ENCODE measurements around the gene PLEKHA7. TPM values are rescaled to one million over a fixed set of nuclear protein-coding genes. Genes with fewer than 3 reads are reported as not detected.
A peak's percentile ranks its signal among the peaks of the same experiment; 100 is the strongest.

Gene PLEKHA7
- total RNA-seq, 1 donor from 2014 or later: 25.3 TPM

DNA sequence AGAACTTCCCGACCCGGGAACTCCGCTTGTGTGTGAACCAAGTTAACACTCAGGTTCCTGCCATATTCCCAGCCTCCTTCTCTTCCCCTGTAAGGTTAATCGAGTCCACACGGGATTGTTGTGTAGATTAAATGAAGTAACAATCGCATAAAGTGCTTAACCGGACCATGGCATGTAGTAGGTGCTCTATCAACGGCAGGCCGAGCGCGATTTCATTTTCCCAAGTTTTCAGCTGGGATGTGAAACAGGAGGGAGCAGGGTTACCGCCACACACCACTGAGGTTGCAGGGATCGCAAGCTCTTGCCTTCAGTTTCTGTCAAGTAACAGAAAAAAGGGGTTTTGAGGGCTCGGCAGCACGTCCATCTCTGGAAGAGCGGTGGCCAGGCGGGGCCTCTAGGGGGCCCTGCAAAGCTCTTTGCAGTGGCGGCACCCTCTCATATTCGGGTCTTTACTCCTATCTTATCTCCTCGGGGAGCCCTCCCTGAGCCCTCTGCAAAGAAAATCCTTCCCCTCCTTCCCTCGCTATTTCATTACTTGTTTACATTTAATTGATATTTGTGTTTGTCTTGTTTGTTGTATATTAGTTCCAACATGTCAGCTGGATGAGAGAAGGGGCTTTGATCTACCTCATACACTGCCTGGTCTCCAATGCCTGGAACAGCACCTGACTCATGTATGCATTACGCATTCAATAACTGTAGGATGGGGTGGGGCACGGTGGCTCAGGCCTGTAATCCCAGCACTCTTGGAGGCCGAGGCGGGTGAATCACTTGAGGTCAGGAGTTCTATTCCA is 816 bp upstream of the PLEKHA7 start:
- H3K27me3 ChIP-seq (ENCODE audit: control insufficient read depth, insufficient read depth, low read length): no peaks in the 10 kb centered on the region
- TF ChIP-seq, protein P1, sequence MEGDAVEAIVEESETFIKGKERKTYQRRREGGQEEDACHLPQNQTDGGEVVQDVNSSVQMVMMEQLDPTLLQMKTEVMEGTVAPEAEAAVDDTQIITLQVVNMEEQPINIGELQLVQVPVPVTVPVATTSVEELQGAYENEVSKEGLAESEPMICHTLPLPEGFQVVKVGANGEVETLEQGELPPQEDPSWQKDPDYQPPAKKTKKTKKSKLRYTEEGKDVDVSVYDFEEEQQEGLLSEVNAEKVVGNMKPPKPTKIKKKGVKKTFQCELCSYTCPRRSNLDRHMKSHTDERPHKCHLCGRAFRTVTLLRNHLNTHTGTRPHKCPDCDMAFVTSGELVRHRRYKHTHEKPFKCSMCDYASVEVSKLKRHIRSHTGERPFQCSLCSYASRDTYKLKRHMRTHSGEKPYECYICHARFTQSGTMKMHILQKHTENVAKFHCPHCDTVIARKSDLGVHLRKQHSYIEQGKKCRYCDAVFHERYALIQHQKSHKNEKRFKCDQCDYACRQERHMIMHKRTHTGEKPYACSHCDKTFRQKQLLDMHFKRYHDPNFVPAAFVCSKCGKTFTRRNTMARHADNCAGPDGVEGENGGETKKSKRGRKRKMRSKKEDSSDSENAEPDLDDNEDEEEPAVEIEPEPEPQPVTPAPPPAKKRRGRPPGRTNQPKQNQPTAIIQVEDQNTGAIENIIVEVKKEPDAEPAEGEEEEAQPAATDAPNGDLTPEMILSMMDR (IDR thresholded peaks at IDR 0.05; ENCODE audit: insufficient read depth, low read length, poor library complexity, severe bottlenecking): peak; percentile 76
- H3K4me3 ChIP-seq (ENCODE audit: low read depth, low read length): peak overlapping the region; percentile 75
- peak; percentile 51 for DNase-seq (ENCODE audit: low read depth)
- peaks cover 1% of the 10 kb centered on the region for H3K36me3 ChIP-seq (ENCODE audit: control insufficient read depth, insufficient read depth, low read length)

DNA sequence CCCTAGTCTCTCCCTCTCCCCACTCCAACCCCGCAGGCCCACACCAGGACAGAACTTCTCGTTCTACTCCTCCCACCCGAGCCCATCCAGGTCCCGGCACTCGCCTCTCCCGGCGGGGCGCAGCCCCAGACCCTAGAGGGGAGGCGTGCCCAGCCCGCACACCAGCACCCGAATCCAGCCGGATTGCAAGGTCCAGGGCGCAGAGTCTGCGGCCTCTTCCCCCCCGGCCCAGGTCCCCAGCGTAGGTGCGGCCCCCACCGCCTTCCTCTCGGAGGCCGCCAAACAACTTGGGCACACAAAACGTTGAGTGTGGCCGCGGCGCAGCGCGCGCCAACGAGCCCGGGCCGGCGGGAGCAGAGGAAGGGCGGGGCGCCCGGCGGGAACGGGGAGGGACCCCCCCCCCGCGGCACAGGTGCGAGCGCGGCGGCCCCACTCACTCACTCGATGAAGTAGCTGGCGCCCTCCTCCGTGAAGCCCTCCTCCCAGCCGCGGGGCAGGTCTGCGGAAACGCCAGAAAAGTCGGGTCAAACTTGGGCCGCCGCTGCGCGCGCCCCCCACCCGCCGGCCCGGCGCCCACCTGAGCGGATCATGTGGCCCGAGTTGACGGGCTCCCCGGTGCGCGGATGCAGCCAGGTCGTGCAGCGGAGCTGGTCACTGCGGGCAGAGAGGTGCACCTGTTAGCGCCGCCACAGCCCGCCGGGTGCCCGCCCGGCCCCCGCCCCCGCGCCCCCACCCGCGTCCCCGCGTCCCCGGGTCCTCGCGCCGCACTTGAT is 480 bp downstream of the PLEKHA7 start:
- TF ChIP-seq, protein P1 (IDR thresholded peaks at IDR 0.05; ENCODE audit: insufficient read depth, low read length, poor library complexity, severe bottlenecking): no peak
- DNase-seq (ENCODE audit: low read depth): no peak
- H3K27me3 ChIP-seq (ENCODE audit: control insufficient read depth, insufficient read depth, low read length): no peaks in the 10 kb centered on the region

GRCh38 chr11:17012712-17013547 is 1.3 kb downstream of the PLEKHA7 start:
- DNase-seq (ENCODE audit: low read depth): peak; percentile 75
- Histone ChIP-seq H3K4me3 (ENCODE audit: low read depth, low read length) (peak overlapping the region; percentile 75), H3K27me3 (ENCODE audit: control insufficient read depth, insufficient read depth, low read length) (no peaks in the 10 kb centered on the region), H3K36me3 (ENCODE audit: control insufficient read depth, insufficient read depth, low read length) (peaks cover 1% of the 10 kb centered on the region)
- TF ChIP-seq, protein P1 (IDR thresholded peaks at IDR 0.05; ENCODE audit: insufficient read depth, low read length, poor library complexity, severe bottlenecking): no peak

More for the DNA sequence above, 480 bp downstream of the PLEKHA7 start:
- Histone ChIP-seq H3K4me3 (ENCODE audit: low read depth, low read length) (peak overlapping the region; percentile 75), H3K36me3 (ENCODE audit: control insufficient read depth, insufficient read depth, low read length) (peaks cover 1% of the 10 kb centered on the region)

DNA sequence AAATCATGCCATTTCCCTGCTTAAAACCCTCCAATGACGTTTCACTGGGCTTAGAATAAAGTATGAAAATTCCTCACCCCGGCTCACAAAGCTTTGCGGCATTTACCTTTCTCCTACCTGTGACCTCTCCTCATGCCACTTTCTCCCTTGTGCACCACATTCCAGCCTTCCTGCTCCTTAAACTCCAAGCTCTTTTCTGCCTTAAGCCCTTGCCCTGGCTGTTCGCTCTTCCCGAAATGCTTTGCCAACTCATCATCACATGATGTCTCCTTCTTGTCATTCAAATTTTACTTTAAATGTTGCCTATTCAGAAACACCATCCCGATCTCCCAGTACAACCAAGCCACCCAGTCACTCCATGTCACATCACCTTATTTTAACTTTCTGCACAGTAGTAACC is 2.0 kb downstream of the PLEKHA7 start:
- TF ChIP-seq, protein P1 (IDR thresholded peaks at IDR 0.05; ENCODE audit: insufficient read depth, low read length, poor library complexity, severe bottlenecking): no peak
- H3K27me3 ChIP-seq (ENCODE audit: control insufficient read depth, insufficient read depth, low read length): no peaks in the 10 kb centered on the region
- no peak overlapping the region for H3K4me3 ChIP-seq (ENCODE audit: low read depth, low read length)
- DNase-seq (ENCODE audit: low read depth): no peak
- H3K36me3 ChIP-seq (ENCODE audit: control insufficient read depth, insufficient read depth, low read length): peaks cover 1% of the 10 kb centered on the region

DNA sequence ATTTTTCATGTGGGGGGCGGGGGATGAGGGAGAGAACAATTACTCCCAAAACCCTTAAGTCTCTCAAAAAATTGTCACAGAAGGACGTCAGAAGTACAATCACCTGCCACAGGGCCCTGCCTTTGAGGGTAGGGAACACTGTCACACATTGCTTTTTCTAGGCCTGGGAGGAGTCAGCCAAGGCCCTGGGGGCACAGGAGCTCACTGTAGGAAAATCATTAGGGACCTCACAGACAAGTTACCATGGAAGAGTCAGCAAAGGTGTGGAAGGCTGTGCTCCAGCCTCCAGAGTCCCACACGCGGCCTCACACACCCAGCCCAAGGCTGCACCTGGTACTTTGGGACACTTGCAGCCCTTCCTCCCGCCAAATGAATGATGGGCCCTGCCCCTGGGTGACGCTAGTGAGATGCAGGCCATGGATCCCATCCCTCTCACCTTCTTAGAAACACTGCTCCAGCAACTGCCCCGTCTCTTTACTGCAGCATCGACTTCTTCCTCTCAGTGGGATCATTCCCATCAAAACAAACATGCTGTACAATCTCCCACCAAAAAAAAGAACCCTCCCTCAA is 3.3 kb downstream of the PLEKHA7 start:
- TF ChIP-seq, protein P1 (IDR thresholded peaks at IDR 0.05; ENCODE audit: insufficient read depth, low read length, poor library complexity, severe bottlenecking): no peak
- peaks cover 1% of the 10 kb centered on the region for H3K36me3 ChIP-seq (ENCODE audit: control insufficient read depth, insufficient read depth, low read length)
- H3K4me3 ChIP-seq (ENCODE audit: low read depth, low read length): no peak overlapping the region
- H3K27me3 ChIP-seq (ENCODE audit: control insufficient read depth, insufficient read depth, low read length): no peaks in the 10 kb centered on the region
- no peak for DNase-seq (ENCODE audit: low read depth)
